SK-N-MC (cell line): Measurements from ENCODE around the gene MAGI1.

ENCODE experiments used
- EZH2 ChIP-seq: fragments of 200-600 bp; sonication (generic); IDR thresholded peaks from one replicate; pipeline ENCODE4 v1.6.1; 2017; ENCODE audit warnings: antibody characterized with exemption
- FOXP2 ChIP-seq: optimal IDR thresholded peaks from 2 replicates; pipeline ENCODE3; 2011; ENCODE audit warnings: mild to moderate bottlenecking, moderate library complexity; ENCODE audit not compliant: insufficient read depth; ENCODE audit errors: extremely low read length, control extremely low read depth
- POLR2AphosphoS5 ChIP-seq: IDR thresholded peaks from 2 replicates; pipeline ENCODE4 v1.6.1; 2012; ENCODE audit warnings: mild to moderate bottlenecking, low read depth, low read length, borderline replicate concordance

DNA sequence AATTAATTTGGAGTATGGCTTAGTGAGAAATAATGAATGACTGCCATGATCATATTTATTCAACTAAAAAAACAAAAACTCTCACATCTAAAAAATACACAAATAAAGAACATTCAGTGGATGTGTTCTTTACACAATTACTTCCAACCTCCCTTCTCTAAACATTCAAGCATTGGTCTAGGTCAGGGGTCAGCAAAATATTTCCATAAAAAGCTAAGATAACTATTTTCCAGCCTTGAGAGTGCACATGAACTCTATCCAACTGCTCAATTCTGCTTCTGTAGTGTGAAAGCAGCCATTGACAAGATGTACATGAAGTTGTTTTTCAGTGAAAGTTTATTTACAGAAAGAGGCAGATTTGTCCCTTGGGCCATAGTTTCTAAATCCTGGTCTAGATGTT lies 406.3 kb downstream of the MAGI1 start:
- TF ChIP-seq POLR2AphosphoS5 = no peak
- TF ChIP-seq EZH2 = no peak
- TF ChIP-seq FOXP2 = no peak
